ENCODE measurements around the gene FNBP1.

Gene FNBP1

GRCh38 chr9:129868023-129868871 lies 174.7 kb downstream of the FNBP1 start:
- no peak for DNase-seq (ENCODE audit: low read depth)
- no peak for TF ChIP-seq CTCF (IDR thresholded peaks at IDR 0.05; ENCODE audit: insufficient read depth, low read depth, low read length, missing control alignments)
- H3K4me3 ChIP-seq (ENCODE audit: low read depth, low read length), result no peak overlapping the region

- DNase-seq (ENCODE audit: low read depth), result no peak
- no peak for TF ChIP-seq CTCF (IDR thresholded peaks at IDR 0.05; ENCODE audit: insufficient read depth, low read depth, low read length, missing control alignments)
- no peak overlapping the region for H3K4me3 ChIP-seq (ENCODE audit: low read depth, low read length)
Measured at GRCh38 chr9:129867136-129868022, 175.6 kb downstream of the FNBP1 start.

- TF ChIP-seq CTCF (IDR thresholded peaks at IDR 0.05; ENCODE audit: insufficient read depth, low read depth, low read length, missing control alignments), result no peak
- DNase-seq (ENCODE audit: low read depth), result no peak
- H3K4me3 ChIP-seq (ENCODE audit: low read depth, low read length), result no peak overlapping the region
Measured at GRCh38 chr9:129866394-129867135, 176.4 kb downstream of the FNBP1 start.

- DNase-seq (ENCODE audit: low read depth), result no peak
- H3K4me3 ChIP-seq (ENCODE audit: low read depth, low read length), result no peak overlapping the region
- no peak for TF ChIP-seq CTCF (IDR thresholded peaks at IDR 0.05; ENCODE audit: insufficient read depth, low read depth, low read length, missing control alignments)
Measured at GRCh38 chr9:129865668-129866320, 177.2 kb downstream of the FNBP1 start.

GRCh38 chr9:129864991-129865647 lies 177.9 kb downstream of the FNBP1 start:
- no peak for TF ChIP-seq CTCF (IDR thresholded peaks at IDR 0.05; ENCODE audit: insufficient read depth, low read depth, low read length, missing control alignments)
- no peak for DNase-seq (ENCODE audit: low read depth)
- no peak overlapping the region for H3K4me3 ChIP-seq (ENCODE audit: low read depth, low read length)
